SHP77 treated with DMSO at 0.1 percent for 48 hours (cell line): ENCODE measurements around the gene CYB5D1.
A peak's percentile ranks its signal among the peaks of the same experiment; 100 is the strongest.

Experiments used
- DNase-seq: peaks from one replicate; lab custom pipeline; 2025; lab: John Stamatoyannopoulos, UW

The CYB5D1 gene

GRCh38 chr17:7833795-7834541 is 23.8 kb upstream of the CYB5D1 start, which contains the start of gene KDM6B:
Gene KDM6B (plus strand): TSS chr17:7834217. CDS start chr17:7845555, 11,338 bp downstream.
- peak; percentile 77 for DNase-seq

GRCh38 chr17:7834542-7834956 is 23.3 kb upstream of the CYB5D1 start:
- no peak for DNase-seq

GRCh38 chr17:7834957-7835813 is 22.6 kb upstream of the CYB5D1 start:
- peak; percentile 94 for DNase-seq

- no peak for DNase-seq
Observed at GRCh38 chr17:7835814-7836595, 21.8 kb upstream of the CYB5D1 start.

GRCh38 chr17:7836596-7837407 is 21.0 kb upstream of the CYB5D1 start:
- peak; percentile 98 for DNase-seq

- DNase-seq: peak; percentile 63
Observed at GRCh38 chr17:7837408-7838088, 20.3 kb upstream of the CYB5D1 start.

- DNase-seq: peak; percentile 40
Observed at GRCh38 chr17:7838090-7839075, 19.4 kb upstream of the CYB5D1 start.

GRCh38 chr17:7839190-7839875 is 18.5 kb upstream of the CYB5D1 start:
- no peak for DNase-seq

GRCh38 chr17:7839876-7840261 is 17.9 kb upstream of the CYB5D1 start:
- no peak for DNase-seq

GRCh38 chr17:7840441-7840840 is 17.4 kb upstream of the CYB5D1 start:
- DNase-seq: no peak

- no peak for DNase-seq
Observed at GRCh38 chr17:7840875-7841274, 16.9 kb upstream of the CYB5D1 start.

- peak; percentile 65 for DNase-seq
Observed at GRCh38 chr17:7841396-7841914, 16.3 kb upstream of the CYB5D1 start.

- DNase-seq: peak; percentile 91
Observed at GRCh38 chr17:7841915-7842379, 15.9 kb upstream of the CYB5D1 start.

- DNase-seq: no peak
Observed at GRCh38 chr17:7842380-7843256, 15.2 kb upstream of the CYB5D1 start.

- DNase-seq: no peak
Observed at GRCh38 chr17:7843257-7843535, 14.6 kb upstream of the CYB5D1 start.

GRCh38 chr17:7843536-7844291 is 14.1 kb upstream of the CYB5D1 start:
- DNase-seq: peak; percentile 84
